ENCODE data around the gene DNAH3. TPM values are rescaled to one million over a fixed set of nuclear protein-coding genes. Genes with fewer than 3 reads are reported as not detected.
"Not testable (repeated sequence)": the region's sequence is repeated elsewhere in the genome, so short reads cannot be mapped to it uniquely, and the experiment has no call there.

The DNAH3 gene
- total RNA-seq, 6 experiments from 2014 or later: not detected

GRCh38 chr16:21071741-21072140, 78.9 kb downstream of the DNAH3 start:
- TF ChIP-seq, protein P1, sequence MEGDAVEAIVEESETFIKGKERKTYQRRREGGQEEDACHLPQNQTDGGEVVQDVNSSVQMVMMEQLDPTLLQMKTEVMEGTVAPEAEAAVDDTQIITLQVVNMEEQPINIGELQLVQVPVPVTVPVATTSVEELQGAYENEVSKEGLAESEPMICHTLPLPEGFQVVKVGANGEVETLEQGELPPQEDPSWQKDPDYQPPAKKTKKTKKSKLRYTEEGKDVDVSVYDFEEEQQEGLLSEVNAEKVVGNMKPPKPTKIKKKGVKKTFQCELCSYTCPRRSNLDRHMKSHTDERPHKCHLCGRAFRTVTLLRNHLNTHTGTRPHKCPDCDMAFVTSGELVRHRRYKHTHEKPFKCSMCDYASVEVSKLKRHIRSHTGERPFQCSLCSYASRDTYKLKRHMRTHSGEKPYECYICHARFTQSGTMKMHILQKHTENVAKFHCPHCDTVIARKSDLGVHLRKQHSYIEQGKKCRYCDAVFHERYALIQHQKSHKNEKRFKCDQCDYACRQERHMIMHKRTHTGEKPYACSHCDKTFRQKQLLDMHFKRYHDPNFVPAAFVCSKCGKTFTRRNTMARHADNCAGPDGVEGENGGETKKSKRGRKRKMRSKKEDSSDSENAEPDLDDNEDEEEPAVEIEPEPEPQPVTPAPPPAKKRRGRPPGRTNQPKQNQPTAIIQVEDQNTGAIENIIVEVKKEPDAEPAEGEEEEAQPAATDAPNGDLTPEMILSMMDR (IDR thresholded peaks at IDR 0.05): no peak
- TF ChIP-seq POLR2A (IDR thresholded peaks at IDR 0.05): no peak
- WGBS (ENCODE audit: insufficient coverage, low coverage, low lambda C conversion rate, missing lambda C conversion rate): 96% methylated on average over 4 of the region's 4 CpGs
- no peaks in the 10 kb centered on the region for H3K36me3 ChIP-seq
- no peaks in the 10 kb centered on the region for H3K27me3 ChIP-seq
- no peak overlapping the region for H3K27ac ChIP-seq
- intact Hi-C loops (cut with DNase I): no loop called here
- H3K4me3 ChIP-seq: no peak overlapping the region
- DNase-seq (no peak), ATAC-seq (no peak)
- no peaks in the 10 kb centered on the region for H3K4me1 ChIP-seq
- H3K9me3 ChIP-seq: no peaks in the 10 kb centered on the region

- WGBS (ENCODE audit: insufficient coverage, low coverage, low lambda C conversion rate, missing lambda C conversion rate): 80% methylated on average over 4 of the region's 4 CpGs
- H3K27me3 ChIP-seq: no peaks in the 10 kb centered on the region
- no peak overlapping the region for H3K4me3 ChIP-seq
- H3K27ac ChIP-seq: no peak overlapping the region
- no peaks in the 10 kb centered on the region for H3K36me3 ChIP-seq
- no peaks in the 10 kb centered on the region for H3K9me3 ChIP-seq
- intact Hi-C loops (cut with DNase I): no loop called here
- ATAC-seq (no peak), DNase-seq (no peak)
- TF ChIP-seq, protein P1 (IDR thresholded peaks at IDR 0.05): no peak
- TF ChIP-seq POLR2A (IDR thresholded peaks at IDR 0.05): no peak
- no peaks in the 10 kb centered on the region for H3K4me1 ChIP-seq
Observed at GRCh38 chr16:21070564-21070963, 80.1 kb downstream of the DNAH3 start.

- 93% methylated on average over 6 of the region's 6 CpGs for WGBS (ENCODE audit: insufficient coverage, low coverage, low lambda C conversion rate, missing lambda C conversion rate)
- ATAC-seq: no peak
Observed at GRCh38 chr16:21069986-21070385, 80.7 kb downstream of the DNAH3 start.

GRCh38 chr16:21064203-21064602, 86.4 kb downstream of the DNAH3 start:
- no peaks in the 10 kb centered on the region for H3K27me3 ChIP-seq
- intact Hi-C loops (cut with DNase I): no loop called here
- WGBS (ENCODE audit: insufficient coverage, low coverage, low lambda C conversion rate, missing lambda C conversion rate): 57% methylated on average over 1 of the region's 1 CpG
- TF ChIP-seq, protein P1 (IDR thresholded peaks at IDR 0.05): no peak
- no peak for TF ChIP-seq POLR2A (IDR thresholded peaks at IDR 0.05)
- H3K4me3 ChIP-seq: no peak overlapping the region
- DNase-seq (no peak), ATAC-seq (no peak)
- no peaks in the 10 kb centered on the region for H3K9me3 ChIP-seq
- no peaks in the 10 kb centered on the region for H3K36me3 ChIP-seq
- no peak overlapping the region for H3K27ac ChIP-seq
- H3K4me1 ChIP-seq: peaks cover 0 to 6% (median 0%) of the 10 kb centered on the region in 4 donors

More at GRCh38 chr16:21069986-21070385, 80.7 kb downstream of the DNAH3 start:
- Histone ChIP-seq H3K27me3 (no peaks in the 10 kb centered on the region), H3K4me3 (no peak overlapping the region), H3K36me3 (no peaks in the 10 kb centered on the region), H3K9me3 (no peaks in the 10 kb centered on the region), H3K27ac (no peak overlapping the region), H3K4me1 (no peaks in the 10 kb centered on the region)
- intact Hi-C loops (cut with DNase I): no loop called here
- DNase-seq: no peak
- TF ChIP-seq, protein P1 (IDR thresholded peaks at IDR 0.05): no peak
- TF ChIP-seq POLR2A (IDR thresholded peaks at IDR 0.05): no peak

- H3K4me1 ChIP-seq; DNase-seq; H3K27ac ChIP-seq; H3K4me3 ChIP-seq; H3K27me3 ChIP-seq; H3K36me3 ChIP-seq; intact Hi-C loops (cut with DNase I); ATAC-seq; H3K9me3 ChIP-seq: not testable (repeated sequence)
- WGBS (ENCODE audit: insufficient coverage, low coverage, low lambda C conversion rate, missing lambda C conversion rate): 90% methylated on average over 5 of the region's 6 CpGs
Observed at GRCh38 chr16:21063314-21063713, 87.3 kb downstream of the DNAH3 start.
